Lower lobe of right lung (tissue), 2 donors: Measurements from ENCODE around the gene CDH23. TPM values are rescaled to one million over a fixed set of nuclear protein-coding genes. Genes with fewer than 3 reads are reported as not detected.

Experiments used
- ATAC-seq, 2 donors: fragments of 200-7000 bp; cut with Tn5 transposase; one replicate each; pipeline ENCODE4 v1.9.1; 2020 to 2022; ENCODE audit warnings: mild to moderate bottlenecking in 2 of 2, moderate library complexity in 2 of 2
- DNase-seq: peaks from one replicate; pipeline ENCODE4 v3.0.0-alpha.2; 2020
- H3K27ac ChIP-seq: fragments of 200-600 bp; one replicate; pipeline ENCODE4 v1.8.0; 2022
- H3K27me3 ChIP-seq: fragments of 200-600 bp; one replicate; pipeline ENCODE4 v1.8.0; 2022; ENCODE audit warnings: low read depth
- H3K36me3 ChIP-seq: fragments of 200-600 bp; one replicate; pipeline ENCODE4 v1.8.0; 2022; ENCODE audit warnings: mild to moderate bottlenecking
- H3K4me1 ChIP-seq: fragments of 200-600 bp; one replicate; pipeline ENCODE4 v1.8.0; 2022
- H3K4me3 ChIP-seq: fragments of 200-600 bp; one replicate; pipeline ENCODE4 v1.8.0; 2022; ENCODE audit warnings: mild to moderate bottlenecking
- H3K9me3 ChIP-seq: fragments of 200-600 bp; one replicate; pipeline ENCODE4 v1.8.0; 2022
- CTCF ChIP-seq: fragments of 200-600 bp; IDR thresholded peaks from one replicate; pipeline ENCODE4 v1.8.0; 2022; ENCODE audit warnings: antibody characterized with exemption, mild to moderate bottlenecking
- intact Hi-C: fragments of 100-400 bp; cut with DNase I; formaldehyde crosslinking; loops from one replicate; pipeline ENCODE4 v1.11.0; 2022
- total RNA-seq: library from RNA; stranded (reverse); fragmentation: NEBNext Ultra II Directional; extraction: Animal tissue kit (Norgen Biotek cat#: 25700); gene quantifications from one replicate; pipeline ENCODE4 v1.2.1, GENCODE V29; 2021
- donor health status: DM: no; HTN: yes; CAD: no; lungs with severe emphysema.

The CDH23 gene
- total RNA-seq, 1 donor from 2014 or later, result 9.4 TPM

- TF ChIP-seq CTCF, result no peak
- H3K9me3 ChIP-seq, result no peaks in the 10 kb centered on the region
- no peak for ATAC-seq
- intact Hi-C loops, result no loop called here
- H3K36me3 ChIP-seq, result no peaks in the 10 kb centered on the region
- H3K4me3 ChIP-seq, result no peak overlapping the region
- no peaks in the 10 kb centered on the region for H3K27me3 ChIP-seq
- no peak for DNase-seq
- no peaks in the 10 kb centered on the region for H3K4me1 ChIP-seq
- H3K27ac ChIP-seq, result no peak overlapping the region
These were observed 100.4 kb downstream of the CDH23 start for GRCh38 chr10:71496927-71497762.

- DNase-seq (no peak), ATAC-seq (no peak)
- no peak for TF ChIP-seq CTCF
- Histone ChIP-seq H3K27ac (no peak overlapping the region), H3K4me1 (no peaks in the 10 kb centered on the region), H3K9me3 (no peaks in the 10 kb centered on the region), H3K36me3 (no peaks in the 10 kb centered on the region), H3K27me3 (no peaks in the 10 kb centered on the region), H3K4me3 (no peak overlapping the region)
- intact Hi-C loops, result no loop called here
These were observed 101.1 kb downstream of the CDH23 start for GRCh38 chr10:71497763-71498326.

- Histone ChIP-seq H3K4me3 (no peak overlapping the region), H3K36me3 (no peaks in the 10 kb centered on the region), H3K9me3 (no peaks in the 10 kb centered on the region), H3K27ac (no peak overlapping the region), H3K4me1 (no peaks in the 10 kb centered on the region), H3K27me3 (no peaks in the 10 kb centered on the region)
- no peak for ATAC-seq
- DNase-seq, result no peak
- intact Hi-C loops, result no loop called here
- no peak for TF ChIP-seq CTCF
These were observed 104.7 kb downstream of the CDH23 start for GRCh38 chr10:71501402-71501801.

- no peak for ATAC-seq
These were observed 105.5 kb downstream of the CDH23 start for GRCh38 chr10:71502190-71502589.

GRCh38 chr10:71502851-71503250 is 106.1 kb downstream of the CDH23 start:
- Histone ChIP-seq H3K36me3 (no peaks in the 10 kb centered on the region), H3K4me3 (no peak overlapping the region), H3K9me3 (no peaks in the 10 kb centered on the region), H3K27ac (no peak overlapping the region), H3K4me1 (no peaks in the 10 kb centered on the region), H3K27me3 (no peaks in the 10 kb centered on the region)
- ATAC-seq (no peak), DNase-seq (no peak)
- no peak for TF ChIP-seq CTCF
- intact Hi-C loops, result no loop called here

More at GRCh38 chr10:71502190-71502589, 105.5 kb downstream of the CDH23 start:
- H3K36me3 ChIP-seq, result no peaks in the 10 kb centered on the region
- intact Hi-C loops, result no loop called here
- TF ChIP-seq CTCF, result no peak
- DNase-seq, result no peak
- no peaks in the 10 kb centered on the region for H3K4me1 ChIP-seq
- H3K4me3 ChIP-seq, result no peak overlapping the region
- H3K9me3 ChIP-seq, result no peaks in the 10 kb centered on the region
- no peak overlapping the region for H3K27ac ChIP-seq
- H3K27me3 ChIP-seq, result no peaks in the 10 kb centered on the region
